NB4 (cell line): ENCODE data around the gene TEX54.

Experiments used
- CTCF ChIP-seq: IDR thresholded peaks from one replicate; pipeline ENCODE4 v1.5.1; 2012; ENCODE audit warnings: low read depth, low read length
- MAX ChIP-seq: IDR thresholded peaks from 2 replicates; pipeline ENCODE4 v1.6.1; 2011; ENCODE audit warnings: low read depth, low read length
- MYC ChIP-seq: IDR thresholded peaks from 2 replicates; pipeline ENCODE4 v1.6.1; 2011; ENCODE audit warnings: low read depth, low read length
- POLR2A ChIP-seq: IDR thresholded peaks from 2 replicates; pipeline ENCODE4 v1.6.1; 2011; ENCODE audit warnings: mild to moderate bottlenecking; ENCODE audit not compliant: insufficient read length; ENCODE audit errors: extremely low read depth

- TF ChIP-seq CTCF (no peak), POLR2A (no peak), MYC (no peak), MAX (no peak)
Measured at GRCh38 chr11:62854825-62855570, 22.4 kb upstream of the TEX54 start.
